Measurements from ENCODE around the gene FADS2. TPM values are rescaled to one million over a fixed set of nuclear protein-coding genes. Genes with fewer than 3 reads are reported as not detected.

The FADS2 gene
- total RNA-seq, 1 donor from 2014 or later, result 37.6 TPM

- DNase-seq (ENCODE audit: low spot score in 2 of 2), result no peak
- TF ChIP-seq, protein P1, sequence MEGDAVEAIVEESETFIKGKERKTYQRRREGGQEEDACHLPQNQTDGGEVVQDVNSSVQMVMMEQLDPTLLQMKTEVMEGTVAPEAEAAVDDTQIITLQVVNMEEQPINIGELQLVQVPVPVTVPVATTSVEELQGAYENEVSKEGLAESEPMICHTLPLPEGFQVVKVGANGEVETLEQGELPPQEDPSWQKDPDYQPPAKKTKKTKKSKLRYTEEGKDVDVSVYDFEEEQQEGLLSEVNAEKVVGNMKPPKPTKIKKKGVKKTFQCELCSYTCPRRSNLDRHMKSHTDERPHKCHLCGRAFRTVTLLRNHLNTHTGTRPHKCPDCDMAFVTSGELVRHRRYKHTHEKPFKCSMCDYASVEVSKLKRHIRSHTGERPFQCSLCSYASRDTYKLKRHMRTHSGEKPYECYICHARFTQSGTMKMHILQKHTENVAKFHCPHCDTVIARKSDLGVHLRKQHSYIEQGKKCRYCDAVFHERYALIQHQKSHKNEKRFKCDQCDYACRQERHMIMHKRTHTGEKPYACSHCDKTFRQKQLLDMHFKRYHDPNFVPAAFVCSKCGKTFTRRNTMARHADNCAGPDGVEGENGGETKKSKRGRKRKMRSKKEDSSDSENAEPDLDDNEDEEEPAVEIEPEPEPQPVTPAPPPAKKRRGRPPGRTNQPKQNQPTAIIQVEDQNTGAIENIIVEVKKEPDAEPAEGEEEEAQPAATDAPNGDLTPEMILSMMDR (IDR thresholded peaks at IDR 0.05), result no peak
- Histone ChIP-seq H3K27me3 (no peaks in the 10 kb centered on the region), H3K9me3 (no peaks in the 10 kb centered on the region), H3K4me1 (peaks cover 5 to 19% of the 10 kb centered on the region in 2 donors), H3K36me3 (peaks cover 20 to 25% of the 10 kb centered on the region in 2 donors), H3K27ac (peak overlapping the region; percentile 87 to 97), H3K4me3 (peak overlapping the region; percentile 79 to 99)
- intact Hi-C loops (cut with DNase I), result loop anchor here (2.0 to 5.0 kb wide), 3 partner anchors 156 to 329 kb away; partner anchors contain the start of genes FTH1 and INCENP
These were observed 34.8 kb upstream of the FADS2 start for GRCh38 chr11:61793083-61793828.

GRCh38 chr11:61793829-61794204 lies 34.3 kb upstream of the FADS2 start:
- intact Hi-C loops (cut with DNase I), result loop anchor here (2.0 to 5.0 kb wide), 3 partner anchors 155 to 328 kb away; partner anchors contain the start of genes FTH1 and INCENP
- Histone ChIP-seq H3K4me1 (peaks cover 5 to 19% of the 10 kb centered on the region in 2 donors), H3K27ac (no peak overlapping the region), H3K36me3 (peaks cover 15 to 19% of the 10 kb centered on the region in 2 donors), H3K9me3 (no peaks in the 10 kb centered on the region), H3K4me3 (no peak overlapping the region), H3K27me3 (no peaks in the 10 kb centered on the region)
- TF ChIP-seq, protein P1 (IDR thresholded peaks at IDR 0.05), result no peak
- DNase-seq (ENCODE audit: low spot score in 2 of 2), result no peak

DNA sequence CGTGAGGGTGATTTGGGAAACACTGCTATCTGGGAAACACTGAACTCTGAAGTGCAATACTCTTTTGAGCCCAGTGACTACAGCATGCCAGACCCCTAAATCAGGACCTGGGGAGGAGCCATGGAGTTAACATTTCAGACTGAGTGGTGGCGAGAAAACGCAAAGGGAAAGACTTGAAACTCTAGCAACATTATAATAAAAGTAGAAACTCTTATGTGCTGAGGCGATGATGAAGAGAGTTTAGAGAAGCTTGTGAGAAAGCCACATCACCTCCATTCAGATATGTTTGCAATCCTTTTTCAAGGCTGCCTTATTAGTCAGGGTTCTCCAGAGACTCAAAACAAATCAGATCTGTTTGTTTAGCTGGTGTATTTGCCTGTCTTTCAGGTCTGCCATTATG lies 33.5 kb upstream of the FADS2 start:
- intact Hi-C loops (cut with DNase I), result loop anchor here (5.0 kb wide), 2 partner anchors 173 to 328 kb away; partner anchors contain the start of genes FTH1 and INCENP
- Histone ChIP-seq H3K9me3 (no peaks in the 10 kb centered on the region), H3K4me1 (peaks cover 5 to 19% of the 10 kb centered on the region in 2 donors), H3K4me3 (no peak overlapping the region), H3K27me3 (no peaks in the 10 kb centered on the region), H3K36me3 (peaks cover 7 to 12% of the 10 kb centered on the region in 2 donors), H3K27ac (no peak overlapping the region)
- TF ChIP-seq, protein P1 (IDR thresholded peaks at IDR 0.05), result no peak
- no peak for DNase-seq (ENCODE audit: low spot score in 2 of 2)

- no peak for DNase-seq (ENCODE audit: low spot score in 2 of 2)
- H3K4me3 ChIP-seq, result no peak overlapping the region
- no peaks in the 10 kb centered on the region for H3K27me3 ChIP-seq
- intact Hi-C loops (cut with DNase I), result loop anchor here (5.0 kb wide), 3 partner anchors 57 to 517 kb away; no protein-coding TSS in a partner anchor
- H3K36me3 ChIP-seq, result peaks cover 0 to 6% of the 10 kb centered on the region in 2 donors
- H3K4me1 ChIP-seq, result peaks cover 5 to 19% of the 10 kb centered on the region in 2 donors
- no peaks in the 10 kb centered on the region for H3K9me3 ChIP-seq
- TF ChIP-seq, protein P1 (IDR thresholded peaks at IDR 0.05), result no peak
- H3K27ac ChIP-seq, result no peak overlapping the region
These were observed 32.6 kb upstream of the FADS2 start for GRCh38 chr11:61795459-61795858.

DNA sequence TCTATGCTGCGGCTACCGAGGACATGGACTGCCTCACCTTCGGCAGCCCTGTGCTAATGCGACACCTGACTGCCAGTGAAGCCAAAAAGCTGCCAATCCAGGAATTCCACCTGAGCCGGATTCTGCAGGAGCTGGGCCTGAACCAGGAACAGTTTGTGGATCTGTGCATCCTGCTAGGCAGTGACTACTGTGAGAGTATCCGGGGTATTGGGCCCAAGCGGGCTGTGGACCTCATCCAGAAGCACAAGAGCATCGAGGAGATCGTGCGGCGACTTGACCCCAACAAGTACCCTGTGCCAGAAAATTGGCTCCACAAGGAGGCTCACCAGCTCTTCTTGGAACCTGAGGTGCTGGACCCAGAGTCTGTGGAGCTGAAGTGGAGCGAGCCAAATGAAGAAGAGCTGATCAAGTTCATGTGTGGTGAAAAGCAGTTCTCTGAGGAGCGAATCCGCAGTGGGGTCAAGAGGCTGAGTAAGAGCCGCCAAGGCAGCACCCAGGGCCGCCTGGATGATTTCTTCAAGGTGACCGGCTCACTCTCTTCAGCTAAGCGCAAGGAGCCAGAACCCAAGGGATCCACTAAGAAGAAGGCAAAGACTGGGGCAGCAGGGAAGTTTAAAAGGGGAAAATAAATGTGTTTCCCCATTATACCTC lies 32.1 kb upstream of the FADS2 start:
- H3K4me3 ChIP-seq, result no peak overlapping the region
- no peaks in the 10 kb centered on the region for H3K9me3 ChIP-seq
- intact Hi-C loops (cut with DNase I), result loop anchor here (2.0 to 5.0 kb wide), 6 partner anchors 56 to 516 kb away; partner anchors contain the start of gene FADS3
- H3K27me3 ChIP-seq, result no peaks in the 10 kb centered on the region
- no peak for DNase-seq (ENCODE audit: low spot score in 2 of 2)
- no peak overlapping the region for H3K27ac ChIP-seq
- peaks cover 5 to 19% of the 10 kb centered on the region in 2 donors for H3K4me1 ChIP-seq
- peaks cover 0 to 6% of the 10 kb centered on the region in 2 donors for H3K36me3 ChIP-seq
- TF ChIP-seq, protein P1 (IDR thresholded peaks at IDR 0.05), result no peak

Measured in ascending aorta (tissue), 2 donors.